ENCODE measurements around the gene SIRPB1.
A peak's percentile ranks its signal among the peaks of the same experiment; 100 is the strongest.

SIRPB1 gene

GRCh38 chr20:1656844-1657243 is 37.0 kb upstream of the SIRPB1 start:
- Histone ChIP-seq H3K9ac (ENCODE audit: low read depth, low read length) (0 out of 2 replicates have a peak overlapping the region, but pooled peaks have one; percentile 33), H3K36me3 (ENCODE audit: insufficient read depth, low read length) (no peaks in the 10 kb centered on the region), H2AFZ (ENCODE audit: low read depth, low read length) (0 out of 2 replicates have a peak overlapping the region, but pooled peaks have one; percentile 72), H3K9me3 (ENCODE audit: insufficient read depth, low read length, severe bottlenecking) (no peaks in the 10 kb centered on the region), H3K27me3 (ENCODE audit: insufficient read depth, low read length, poor library complexity) (no peaks in the 10 kb centered on the region), H3K4me2 (ENCODE audit: insufficient read depth, low read length) (0 out of 2 replicates have a peak overlapping the region, but pooled peaks have one; percentile 43), H3K27ac (ENCODE audit: low read length) (peak overlapping the region; percentile 78), H3K4me3 (ENCODE audit: low read depth in 1 of 2, low read length in 2 of 2) (no peak overlapping the region), H3K79me2 (ENCODE audit: insufficient read depth, low read length) (no peaks in the 10 kb centered on the region), H3K4me1 (ENCODE audit: insufficient read depth, low read length) (peaks cover 61% of the 10 kb centered on the region), H4K20me1 (ENCODE audit: insufficient read depth, low read length) (no peaks in the 10 kb centered on the region)
- no peak for ATAC-seq (ENCODE audit: insufficient read depth, low read depth)
- no peak for DNase-seq
- no peak for TF ChIP-seq EZH2 (IDR thresholded peaks at IDR 0.05; ENCODE audit: borderline replicate concordance, low read depth, low read length, severe bottlenecking)
- TF ChIP-seq, protein P1, sequence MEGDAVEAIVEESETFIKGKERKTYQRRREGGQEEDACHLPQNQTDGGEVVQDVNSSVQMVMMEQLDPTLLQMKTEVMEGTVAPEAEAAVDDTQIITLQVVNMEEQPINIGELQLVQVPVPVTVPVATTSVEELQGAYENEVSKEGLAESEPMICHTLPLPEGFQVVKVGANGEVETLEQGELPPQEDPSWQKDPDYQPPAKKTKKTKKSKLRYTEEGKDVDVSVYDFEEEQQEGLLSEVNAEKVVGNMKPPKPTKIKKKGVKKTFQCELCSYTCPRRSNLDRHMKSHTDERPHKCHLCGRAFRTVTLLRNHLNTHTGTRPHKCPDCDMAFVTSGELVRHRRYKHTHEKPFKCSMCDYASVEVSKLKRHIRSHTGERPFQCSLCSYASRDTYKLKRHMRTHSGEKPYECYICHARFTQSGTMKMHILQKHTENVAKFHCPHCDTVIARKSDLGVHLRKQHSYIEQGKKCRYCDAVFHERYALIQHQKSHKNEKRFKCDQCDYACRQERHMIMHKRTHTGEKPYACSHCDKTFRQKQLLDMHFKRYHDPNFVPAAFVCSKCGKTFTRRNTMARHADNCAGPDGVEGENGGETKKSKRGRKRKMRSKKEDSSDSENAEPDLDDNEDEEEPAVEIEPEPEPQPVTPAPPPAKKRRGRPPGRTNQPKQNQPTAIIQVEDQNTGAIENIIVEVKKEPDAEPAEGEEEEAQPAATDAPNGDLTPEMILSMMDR (IDR thresholded peaks at IDR 0.05; ENCODE audit: borderline replicate concordance, extremely low read depth, low read length, poor library complexity, severe bottlenecking) = no peak

- ATAC-seq (ENCODE audit: insufficient read depth, low read depth) = no peak
- TF ChIP-seq EZH2 (IDR thresholded peaks at IDR 0.05; ENCODE audit: borderline replicate concordance, low read depth, low read length, severe bottlenecking) = no peak
- TF ChIP-seq, protein P1 (IDR thresholded peaks at IDR 0.05; ENCODE audit: borderline replicate concordance, extremely low read depth, low read length, poor library complexity, severe bottlenecking) = no peak
- Histone ChIP-seq H3K27me3 (ENCODE audit: insufficient read depth, low read length, poor library complexity) (no peaks in the 10 kb centered on the region), H3K36me3 (ENCODE audit: insufficient read depth, low read length) (no peaks in the 10 kb centered on the region), H3K4me1 (ENCODE audit: insufficient read depth, low read length) (peaks cover 74% of the 10 kb centered on the region), H2AFZ (ENCODE audit: low read depth, low read length) (no peak overlapping the region), H3K79me2 (ENCODE audit: insufficient read depth, low read length) (no peaks in the 10 kb centered on the region), H3K9me3 (ENCODE audit: insufficient read depth, low read length, severe bottlenecking) (no peaks in the 10 kb centered on the region), H3K4me2 (ENCODE audit: insufficient read depth, low read length) (no peak overlapping the region), H3K4me3 (ENCODE audit: low read depth in 1 of 2, low read length in 2 of 2) (no peak overlapping the region), H3K27ac (ENCODE audit: low read length) (no peak overlapping the region), H4K20me1 (ENCODE audit: insufficient read depth, low read length) (no peaks in the 10 kb centered on the region), H3K9ac (ENCODE audit: low read depth, low read length) (no peak overlapping the region)
- DNase-seq = no peak
Measured at GRCh38 chr20:1654996-1655395, 35.2 kb upstream of the SIRPB1 start.

GRCh38 chr20:1652960-1653359 is 33.2 kb upstream of the SIRPB1 start:
- no peaks in the 10 kb centered on the region for H3K27me3 ChIP-seq (ENCODE audit: insufficient read depth, low read length, poor library complexity)
- ATAC-seq (ENCODE audit: insufficient read depth, low read depth) = peak; percentile 66
- H3K4me2 ChIP-seq (ENCODE audit: insufficient read depth, low read length) = no peak overlapping the region

More at GRCh38 chr20:1652960-1653359, 33.2 kb upstream of the SIRPB1 start:
- no peaks in the 10 kb centered on the region for H4K20me1 ChIP-seq (ENCODE audit: insufficient read depth, low read length)
- peak; percentile 67 for DNase-seq
- no peak overlapping the region for H2AFZ ChIP-seq (ENCODE audit: low read depth, low read length)
- H3K36me3 ChIP-seq (ENCODE audit: insufficient read depth, low read length) = no peaks in the 10 kb centered on the region
- TF ChIP-seq EZH2 (IDR thresholded peaks at IDR 0.05; ENCODE audit: borderline replicate concordance, low read depth, low read length, severe bottlenecking) = no peak
- TF ChIP-seq, protein P1 (IDR thresholded peaks at IDR 0.05; ENCODE audit: borderline replicate concordance, extremely low read depth, low read length, poor library complexity, severe bottlenecking) = no peak
- peaks cover 71% of the 10 kb centered on the region for H3K4me1 ChIP-seq (ENCODE audit: insufficient read depth, low read length)
- H3K9me3 ChIP-seq (ENCODE audit: insufficient read depth, low read length, severe bottlenecking) = no peaks in the 10 kb centered on the region
- H3K4me3 ChIP-seq (ENCODE audit: low read depth in 1 of 2, low read length in 2 of 2) = no peak overlapping the region
- no peak overlapping the region for H3K9ac ChIP-seq (ENCODE audit: low read depth, low read length)
- no peaks in the 10 kb centered on the region for H3K79me2 ChIP-seq (ENCODE audit: insufficient read depth, low read length)
- peak overlapping the region; percentile 70 for H3K27ac ChIP-seq (ENCODE audit: low read length)

Data from DND-41 (cell line).